GM12878 (cell line): Measurements from ENCODE around the gene ICA1L. TPM values are rescaled to one million over a fixed set of nuclear protein-coding genes. Genes with fewer than 3 reads are reported as not detected.

Experiments used
- ATAC-seq: fragments of 200-7000 bp; cut with Tn5 transposase; 3 replicates; pipeline ENCODE4 v1.9.1; 2020; ENCODE audit warnings: mild to moderate bottlenecking, moderate library complexity
- BruUV-seq: library from RNA; stranded (reverse); fragments of 400-500 nt; replicated peaks from 2 replicates; lab custom pipeline; 2021; lab: Mats Ljungman, UMichigan
- CTCF ChIA-PET: fragments of 300-600 bp; sonication (Branson Sonifier 250); formaldehyde crosslinking; extraction: SDS; loops from one replicate; lab custom pipeline; 2021; ENCODE audit warnings: inconsistent platforms; lab: Yijun Ruan, JAX
- POLR2A ChIA-PET: fragments of 350-600 bp; formaldehyde crosslinking; extraction: SDS; loops from one replicate; lab custom pipeline; 2021; ENCODE audit warnings: inconsistent platforms; lab: Charles Lee
- RAD21 ChIA-PET: fragments of 300-600 bp; sonication (Branson Sonifier 250); formaldehyde crosslinking; loops from one replicate; lab custom pipeline; 2023; ENCODE audit warnings: antibody characterized with exemption; ENCODE audit not compliant: unreplicated experiment; lab: Charles Lee
- SMC1A ChIA-PET: fragments of 300-600 bp; sonication (Branson Sonifier 250); formaldehyde crosslinking; loops from one replicate; lab custom pipeline; 2023; ENCODE audit not compliant: unreplicated experiment, uncharacterized antibody; lab: Charles Lee
- DNase-seq: peaks from one replicate; pipeline ENCODE4 v3.0.0-alpha.2; 2011; ENCODE audit warnings: low read depth, low spot score
- FAIRE-seq: peaks from 3 replicates; lab custom pipeline; 2011; peaks lifted over from hg19 to GRCh38; lab: Jason Lieb, UNC
- H2AFZ ChIP-seq: 2 replicates; pipeline ENCODE4 v1.6.0; 2011; ENCODE audit warnings: low read depth, low read length, control low read depth; ENCODE audit not compliant: control insufficient read depth
- H3K27ac ChIP-seq: 2 replicates; pipeline ENCODE4 v1.5.1; 2011; ENCODE audit warnings: control low read depth; ENCODE audit not compliant: control insufficient read depth, insufficient read depth
- H3K27me3 ChIP-seq, 2 experiments: replicated peaks in 1 of 2; 2 replicates each; pipeline versions ENCODE4 v1.6.0 to v1.6.1; 2011; ENCODE audit warnings: low read length in 1 of 2; ENCODE audit not compliant: control insufficient read depth in 2 of 2, insufficient read depth in 2 of 2
- H3K36me3 ChIP-seq, 2 experiments: 2 replicates each; pipeline ENCODE4 v1.5.1; 2011; ENCODE audit warnings: low read length in 1 of 2; ENCODE audit not compliant: control insufficient read depth in 2 of 2, insufficient read depth in 2 of 2
- H3K4me1 ChIP-seq: 2 replicates; pipeline ENCODE4 v1.6.1; 2011; ENCODE audit warnings: mild to moderate bottlenecking, low read length, moderate library complexity, mixed read lengths; ENCODE audit not compliant: control insufficient read depth, insufficient read depth
- H3K4me2 ChIP-seq: 2 replicates; pipeline ENCODE4 v1.6.0; 2011; ENCODE audit warnings: control low read depth; ENCODE audit not compliant: control insufficient read depth, insufficient read depth
- H3K4me3 ChIP-seq: fragments of 200-600 bp; sonication (generic); 2 replicates; pipeline ENCODE4 v1.5.1; 2016
- H3K79me2 ChIP-seq: 2 replicates; pipeline ENCODE4 v1.6.0; 2011; ENCODE audit warnings: low read length; ENCODE audit not compliant: control insufficient read depth, insufficient read depth
- H3K9ac ChIP-seq: 2 replicates; pipeline ENCODE4 v1.8.0; 2011; ENCODE audit warnings: low read length, control low read depth, mixed read lengths; ENCODE audit not compliant: control insufficient read depth, insufficient read depth
- H3K9me3 ChIP-seq: replicated peaks from 3 replicates; pipeline ENCODE4 v1.5.1; 2011; ENCODE audit warnings: mild to moderate bottlenecking, low read length; ENCODE audit not compliant: control insufficient read depth, insufficient read depth
- H4K20me1 ChIP-seq: 2 replicates; pipeline ENCODE4 v1.6.0; 2011; ENCODE audit not compliant: control insufficient read depth, insufficient read depth
- IRF3 ChIP-seq: fragments of 450-650 bp; IDR thresholded peaks from 2 replicates; pipeline ENCODE4 v1.6.1; 2014; ENCODE audit warnings: mild to moderate bottlenecking
- MTA2 ChIP-seq: fragments of 450-650 bp; IDR thresholded peaks from 2 replicates; pipeline ENCODE4 v1.6.1; 2016; ENCODE audit warnings: low read depth, mild to moderate bottlenecking, moderate library complexity
- NBN ChIP-seq: fragments of 450-650 bp; IDR thresholded peaks from 2 replicates; pipeline ENCODE4 v1.6.1; 2016
- NKRF ChIP-seq: fragments of 450-650 bp; conservative IDR thresholded peaks from 2 replicates; pipeline ENCODE4 v1.6.1; 2017; ENCODE audit warnings: mild to moderate bottlenecking, moderate library complexity
- RAD51 ChIP-seq: fragments of 450-650 bp; IDR thresholded peaks from 2 replicates; pipeline ENCODE4 v1.6.1; 2016; ENCODE audit warnings: moderate library complexity, mild to moderate bottlenecking, inconsistent platforms
- RBBP5 ChIP-seq: fragments of 200-600 bp; sonication (generic); conservative IDR thresholded peaks from 2 replicates; pipeline ENCODE4 v1.6.1; 2016
- SIX5 ChIP-seq: IDR thresholded peaks from 2 replicates; pipeline ENCODE4 v1.6.1; 2011; ENCODE audit warnings: mild to moderate bottlenecking, low read depth, low read length, moderate library complexity; ENCODE audit not compliant: severe bottlenecking
- SRF ChIP-seq, 2 experiments: IDR thresholded peaks; 2 replicates each; pipeline ENCODE4 v1.6.1; 2011; ENCODE audit warnings: low read depth in 2 of 2, low read length in 2 of 2, mild to moderate bottlenecking in 1 of 2, moderate library complexity in 1 of 2
- SUPT20H ChIP-seq: IDR thresholded peaks from 2 replicates; pipeline ENCODE4 v1.6.1; 2011; ENCODE audit warnings: low read depth, mild to moderate bottlenecking, low read length, moderate library complexity, borderline replicate concordance; ENCODE audit not compliant: control insufficient read depth
- SUZ12 ChIP-seq: fragments of 200-600 bp; sonication (generic); IDR thresholded peaks from one replicate; pipeline ENCODE4 v1.6.1; 2018; ENCODE audit warnings: antibody characterized with exemption, mild to moderate bottlenecking; ENCODE audit not compliant: unreplicated experiment
- TARDBP ChIP-seq: IDR thresholded peaks from 2 replicates; pipeline ENCODE4 v1.6.1; 2016; ENCODE audit warnings: borderline replicate concordance
- ZNF217 ChIP-seq: fragments of 450-650 bp; IDR thresholded peaks from 2 replicates; pipeline ENCODE4 v1.6.1; 2017; ENCODE audit warnings: antibody characterized with exemption, mild to moderate bottlenecking
- ZNF622 ChIP-seq: fragments of 450-650 bp; IDR thresholded peaks from 2 replicates; pipeline ENCODE4 v1.6.1; 2017; ENCODE audit warnings: mild to moderate bottlenecking, inconsistent platforms
- WGBS: methylation state at CpG from one replicate; pipeline ENCODE4 v1.1.6; 2016; ENCODE audit warnings: low lambda C conversion rate; ENCODE audit not compliant: insufficient replicate concordance, insufficient coverage; ENCODE audit errors: missing lambda C conversion rate; 5-methylcytosine and 5-hydroxymethylcytosine counted together
- in situ Hi-C: fragments of 300-500 bp; cut with MboI; formaldehyde crosslinking; loops from 9 replicates; pipeline ENCODE4 v1.14.3; 2018; ENCODE audit warnings: mixed read lengths
- intact Hi-C: fragments of 100-400 bp; cut with micrococcal nuclease; formaldehyde crosslinking; loops from one replicate; pipeline ENCODE4 v1.14.2; 2022; ENCODE audit not compliant: unreplicated experiment
- polyA plus RNA-seq, 11 experiments: library from polyadenylated mRNA; depleted of rRNA in 4 of 11; unstranded in 6 of 11; stranded (reverse) in 5 of 11; fragments of >200 nt; fragmentation: Nextera tagmentation in 4 of 11; fragmentation: Illumina TruSeq in 1 of 11; extraction: Ambion mirVana in 4 of 11; extraction: Trizol in 1 of 11; gene quantifications; 1 replicate in 1 of 11; 2 replicates in 10 of 11; pipeline versions ENCODE4 v1.2.1 to v1.2.3, GENCODE V29; 2011 to 2016; ENCODE audit warnings: inconsistent platforms in 2 of 11, missing spikeins in 2 of 11, low read depth in 1 of 11
- total RNA-seq, 4 experiments: library from RNA; depleted of rRNA in 3 of 4; stranded (reverse); fragments of >200 nt in 3 of 4; fragmentation: Illumina TruSeq in 1 of 4; extraction: Trizol in 1 of 4; gene quantifications; 2 replicates each; pipeline versions ENCODE4 v1.2.1 to v1.2.3, GENCODE V29; 2013 to 2021
- TF ChIP-seq, protein P1 (sequence below): IDR thresholded peaks from 2 replicates; pipeline ENCODE4 v1.6.1; 2011; ENCODE audit warnings: mild to moderate bottlenecking, low read depth, low read length, moderate library complexity; ENCODE audit not compliant: insufficient replicate concordance
- TF ChIP-seq, protein P2 (sequence below): fragments of 450-650 bp; IDR thresholded peaks from 2 replicates; pipeline ENCODE4 v1.6.1; 2017; ENCODE audit warnings: mild to moderate bottlenecking, low read depth, inconsistent platforms; ENCODE audit not compliant: poor library complexity, severe bottlenecking
- TF ChIP-seq, protein P3 (sequence below): fragments of 150-350 bp; IDR thresholded peaks from 2 replicates; pipeline ENCODE4 v1.6.1; 2016; ENCODE audit warnings: low read depth, low read length

ICA1L gene
- total and polyA plus RNA-seq, 10 of the 15 experiments (the other 5 are each of a cell fraction or from before 2014, with no cell fraction given): 0.85 to 7.4 (median 3.6) TPM

- no peak overlapping the region for H3K9ac ChIP-seq
- in situ Hi-C loops: no loop called here
- POLR2A ChIA-PET: no interaction called here
- TF ChIP-seq NKRF (no peak), ZNF622 (no peak), MTA2 (no peak), RBBP5 (no peak), TARDBP (no peak), IRF3 (no peak), NBN (no peak), SIX5 (no peak), ZNF217 (no peak), RAD51 (no peak), SUPT20H (no peak), SRF (IDR thresholded peaks at IDR 0.05; ENCODE audit: low read depth in 2 of 2, low read length in 2 of 2) (no peak), SUZ12 (no peak)
- TF ChIP-seq, protein P1, sequence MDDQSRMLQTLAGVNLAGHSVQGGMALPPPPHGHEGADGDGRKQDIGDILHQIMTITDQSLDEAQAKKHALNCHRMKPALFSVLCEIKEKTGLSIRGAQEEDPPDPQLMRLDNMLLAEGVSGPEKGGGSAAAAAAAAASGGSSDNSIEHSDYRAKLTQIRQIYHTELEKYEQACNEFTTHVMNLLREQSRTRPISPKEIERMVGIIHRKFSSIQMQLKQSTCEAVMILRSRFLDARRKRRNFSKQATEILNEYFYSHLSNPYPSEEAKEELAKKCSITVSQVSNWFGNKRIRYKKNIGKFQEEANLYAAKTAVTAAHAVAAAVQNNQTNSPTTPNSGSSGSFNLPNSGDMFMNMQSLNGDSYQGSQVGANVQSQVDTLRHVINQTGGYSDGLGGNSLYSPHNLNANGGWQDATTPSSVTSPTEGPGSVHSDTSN: no peak
- TF ChIP-seq, protein P2, sequence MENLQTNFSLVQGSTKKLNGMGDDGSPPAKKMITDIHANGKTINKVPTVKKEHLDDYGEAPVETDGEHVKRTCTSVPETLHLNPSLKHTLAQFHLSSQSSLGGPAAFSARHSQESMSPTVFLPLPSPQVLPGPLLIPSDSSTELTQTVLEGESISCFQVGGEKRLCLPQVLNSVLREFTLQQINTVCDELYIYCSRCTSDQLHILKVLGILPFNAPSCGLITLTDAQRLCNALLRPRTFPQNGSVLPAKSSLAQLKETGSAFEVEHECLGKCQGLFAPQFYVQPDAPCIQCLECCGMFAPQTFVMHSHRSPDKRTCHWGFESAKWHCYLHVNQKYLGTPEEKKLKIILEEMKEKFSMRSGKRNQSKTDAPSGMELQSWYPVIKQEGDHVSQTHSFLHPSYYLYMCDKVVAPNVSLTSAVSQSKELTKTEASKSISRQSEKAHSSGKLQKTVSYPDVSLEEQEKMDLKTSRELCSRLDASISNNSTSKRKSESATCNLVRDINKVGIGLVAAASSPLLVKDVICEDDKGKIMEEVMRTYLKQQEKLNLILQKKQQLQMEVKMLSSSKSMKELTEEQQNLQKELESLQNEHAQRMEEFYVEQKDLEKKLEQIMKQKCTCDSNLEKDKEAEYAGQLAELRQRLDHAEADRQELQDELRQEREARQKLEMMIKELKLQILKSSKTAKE: no peak
- TF ChIP-seq, protein P3, sequence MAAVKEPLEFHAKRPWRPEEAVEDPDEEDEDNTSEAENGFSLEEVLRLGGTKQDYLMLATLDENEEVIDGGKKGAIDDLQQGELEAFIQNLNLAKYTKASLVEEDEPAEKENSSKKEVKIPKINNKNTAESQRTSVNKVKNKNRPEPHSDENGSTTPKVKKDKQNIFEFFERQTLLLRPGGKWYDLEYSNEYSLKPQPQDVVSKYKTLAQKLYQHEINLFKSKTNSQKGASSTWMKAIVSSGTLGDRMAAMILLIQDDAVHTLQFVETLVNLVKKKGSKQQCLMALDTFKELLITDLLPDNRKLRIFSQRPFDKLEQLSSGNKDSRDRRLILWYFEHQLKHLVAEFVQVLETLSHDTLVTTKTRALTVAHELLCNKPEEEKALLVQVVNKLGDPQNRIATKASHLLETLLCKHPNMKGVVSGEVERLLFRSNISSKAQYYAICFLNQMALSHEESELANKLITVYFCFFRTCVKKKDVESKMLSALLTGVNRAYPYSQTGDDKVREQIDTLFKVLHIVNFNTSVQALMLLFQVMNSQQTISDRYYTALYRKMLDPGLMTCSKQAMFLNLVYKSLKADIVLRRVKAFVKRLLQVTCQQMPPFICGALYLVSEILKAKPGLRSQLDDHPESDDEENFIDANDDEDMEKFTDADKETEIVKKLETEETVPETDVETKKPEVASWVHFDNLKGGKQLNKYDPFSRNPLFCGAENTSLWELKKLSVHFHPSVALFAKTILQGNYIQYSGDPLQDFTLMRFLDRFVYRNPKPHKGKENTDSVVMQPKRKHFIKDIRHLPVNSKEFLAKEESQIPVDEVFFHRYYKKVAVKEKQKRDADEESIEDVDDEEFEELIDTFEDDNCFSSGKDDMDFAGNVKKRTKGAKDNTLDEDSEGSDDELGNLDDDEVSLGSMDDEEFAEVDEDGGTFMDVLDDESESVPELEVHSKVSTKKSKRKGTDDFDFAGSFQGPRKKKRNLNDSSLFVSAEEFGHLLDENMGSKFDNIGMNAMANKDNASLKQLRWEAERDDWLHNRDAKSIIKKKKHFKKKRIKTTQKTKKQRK: no peak
These were observed 110.7 kb downstream of the ICA1L start for GRCh38 chr2:202760848-202761247.

More at GRCh38 chr2:202760848-202761247, 110.7 kb downstream of the ICA1L start:
- ATAC-seq: no peak
- Histone ChIP-seq H3K36me3 (no peaks in the 10 kb centered on the region; a peak in 2 of 4 replicates), H4K20me1 (no peaks in the 10 kb centered on the region), H2AFZ (no peak overlapping the region), H3K79me2 (no peaks in the 10 kb centered on the region), H3K4me2 (no peak overlapping the region), H3K27me3 (no peaks in the 10 kb centered on the region), H3K27ac (no peak overlapping the region), H3K4me1 (no peaks in the 10 kb centered on the region), H3K4me3 (no peak overlapping the region), H3K9me3 (no peaks in the 10 kb centered on the region)
- BruUV-seq: no TSS peak
- CTCF ChIA-PET: interaction anchor here (1.0 to 1.3 kb wide), 2 partner anchors 33 to 172 kb away, joined by 3 to 7 read pairs; no protein-coding TSS in a partner anchor
- RAD21 ChIA-PET: no interaction called here
- FAIRE-seq: no peak
- WGBS: 96% methylated on average over 2 of the region's 2 CpGs
- SMC1A ChIA-PET: no interaction called here
- intact Hi-C loops: no loop called here
- DNase-seq: no peak
